Measurements from ENCODE around the gene LOXL3. TPM values are rescaled to one million over a fixed set of nuclear protein-coding genes. Genes with fewer than 3 reads are reported as not detected.

Gene LOXL3
- total RNA-seq, 1 experiment from 2014 or later: 29.0 TPM

DNA sequence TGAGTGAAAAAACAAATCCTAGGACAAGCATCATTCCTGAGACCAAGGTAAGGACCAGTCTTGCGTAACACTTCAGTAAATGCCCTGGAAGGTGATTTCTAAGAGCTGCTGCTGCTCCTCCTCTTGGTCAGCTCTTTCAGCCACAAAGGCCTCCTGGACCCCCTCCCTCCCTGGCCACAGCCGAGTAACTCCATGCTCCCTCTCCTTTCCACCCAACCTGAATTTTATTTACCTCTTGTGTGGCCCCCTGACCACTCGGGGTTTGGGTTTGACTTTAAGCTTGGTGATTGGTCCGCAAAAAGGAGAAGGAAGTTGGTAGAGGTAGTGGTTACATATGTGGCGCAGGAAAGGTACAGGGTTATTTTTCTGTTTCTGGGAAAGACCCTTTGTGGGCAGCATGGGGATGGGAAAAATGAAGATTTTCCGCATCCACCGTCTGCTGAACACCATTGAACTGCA, 14.8 kb downstream of the LOXL3 start:
- TF ChIP-seq, protein P1, sequence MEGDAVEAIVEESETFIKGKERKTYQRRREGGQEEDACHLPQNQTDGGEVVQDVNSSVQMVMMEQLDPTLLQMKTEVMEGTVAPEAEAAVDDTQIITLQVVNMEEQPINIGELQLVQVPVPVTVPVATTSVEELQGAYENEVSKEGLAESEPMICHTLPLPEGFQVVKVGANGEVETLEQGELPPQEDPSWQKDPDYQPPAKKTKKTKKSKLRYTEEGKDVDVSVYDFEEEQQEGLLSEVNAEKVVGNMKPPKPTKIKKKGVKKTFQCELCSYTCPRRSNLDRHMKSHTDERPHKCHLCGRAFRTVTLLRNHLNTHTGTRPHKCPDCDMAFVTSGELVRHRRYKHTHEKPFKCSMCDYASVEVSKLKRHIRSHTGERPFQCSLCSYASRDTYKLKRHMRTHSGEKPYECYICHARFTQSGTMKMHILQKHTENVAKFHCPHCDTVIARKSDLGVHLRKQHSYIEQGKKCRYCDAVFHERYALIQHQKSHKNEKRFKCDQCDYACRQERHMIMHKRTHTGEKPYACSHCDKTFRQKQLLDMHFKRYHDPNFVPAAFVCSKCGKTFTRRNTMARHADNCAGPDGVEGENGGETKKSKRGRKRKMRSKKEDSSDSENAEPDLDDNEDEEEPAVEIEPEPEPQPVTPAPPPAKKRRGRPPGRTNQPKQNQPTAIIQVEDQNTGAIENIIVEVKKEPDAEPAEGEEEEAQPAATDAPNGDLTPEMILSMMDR (conservative IDR thresholded peaks at IDR 0.05): no peak
- H3K9me3 Mint-ChIP-seq: no peaks in the 10 kb centered on the region
- H4K91ac ChIP-seq (ENCODE audit: insufficient read length, low read depth, low read length): no peak overlapping the region
- H3K9ac ChIP-seq (ENCODE audit: extremely low read depth, insufficient read length, low read length): no peak overlapping the region
- no peak overlapping the region for H3K23ac ChIP-seq (ENCODE audit: insufficient read length, low read depth, low read length)
- no peak overlapping the region for H3K27ac ChIP-seq (ENCODE audit: insufficient read length, low read depth, low read length)
- H3K23me2 ChIP-seq (ENCODE audit: insufficient read length, low read depth, low read length, poor library complexity, severe bottlenecking): no peaks in the 10 kb centered on the region
- H2BK12ac ChIP-seq (ENCODE audit: insufficient read length, low read depth, low read length): no peak overlapping the region
- no peak overlapping the region for H3K18ac ChIP-seq (ENCODE audit: insufficient read length, low read depth, low read length)
- H4K8ac ChIP-seq (replicated peaks; ENCODE audit: insufficient read length, low read depth, low read length): no peak overlapping the region
- H3K27me3 ChIP-seq (ENCODE audit: insufficient read depth, low read length): no peaks in the 10 kb centered on the region
- no peak overlapping the region for H4K5ac ChIP-seq (ENCODE audit: insufficient read length, low read depth, low read length)
- H3K4ac ChIP-seq (ENCODE audit: low read depth, low read length): no peak overlapping the region
- H3T11ph ChIP-seq (ENCODE audit: low read length): no peak overlapping the region
- no peak overlapping the region for H2BK120ac ChIP-seq (ENCODE audit: low read depth, low read length, poor library complexity, severe bottlenecking)
- H3K4me2 ChIP-seq (ENCODE audit: insufficient read depth, insufficient read length, low read length): no peak overlapping the region
- no peak overlapping the region for H3K56ac ChIP-seq (ENCODE audit: insufficient read length, low read depth, low read length)
- H2AFZ ChIP-seq (ENCODE audit: low read length): no peak overlapping the region
- H3K4me1 Mint-ChIP-seq: peaks cover 3 to 9% of the 10 kb centered on the region in 2 experiments; a peak in 1 of 4 replicates
- H3K27ac Mint-ChIP-seq: no peak overlapping the region; a peak in 1 of 7 replicates
- H3K4me3 Mint-ChIP-seq: no peak overlapping the region
- no peaks in the 10 kb centered on the region for H4K20me1 ChIP-seq (ENCODE audit: control insufficient read depth, insufficient read depth, insufficient read length)
- H2BK15ac ChIP-seq (ENCODE audit: low read depth, low read length): no peak overlapping the region
- H2BK5ac ChIP-seq (ENCODE audit: insufficient read length, low read length): no peak overlapping the region
- DNase-seq: no peak
- no peak overlapping the region for H3K14ac ChIP-seq (ENCODE audit: insufficient read depth, low read length)
- no peak overlapping the region for H2AK5ac ChIP-seq (ENCODE audit: insufficient read length, low read length)
- H3K36me3 Mint-ChIP-seq (ENCODE audit: insufficient read depth in 1 of 3, low read depth in 3 of 3): peaks cover 2 to 10% (median 3%) of the 10 kb centered on the region in 3 experiments; a peak in 3 of 7 replicates
- H3K9me3 ChIP-seq (ENCODE audit: control insufficient read depth, low read depth, low read length): no peaks in the 10 kb centered on the region
- H3K27me3 Mint-ChIP-seq (ENCODE audit: low read depth): no peaks in the 10 kb centered on the region
- WGBS (ENCODE audit: extremely low coverage, insufficient read length, low lambda C conversion rate): no CpG with 5 or more reads among the region's 7 CpGs
- H3K79me2 ChIP-seq (ENCODE audit: insufficient read depth, low read length): no peaks in the 10 kb centered on the region
- H3K4me1 ChIP-seq (ENCODE audit: insufficient read depth, low read length): no peaks in the 10 kb centered on the region
- H2BK20ac ChIP-seq (ENCODE audit: low read depth, low read length, poor library complexity, severe bottlenecking): no peak overlapping the region
- no peaks in the 10 kb centered on the region for H3K79me1 ChIP-seq (ENCODE audit: insufficient read depth, low read depth, low read length, poor library complexity, severe bottlenecking)

Measured in H9 (cell line).